PC-3 (cell line): ENCODE data around the gene CRADD.
"Not testable (repeated sequence)": the region's sequence is repeated elsewhere in the genome, so short reads cannot be mapped to it uniquely, and the experiment has no call there.

Experiments used
- CTCF ChIP-seq: fragments of 300-600 bp; sonication (generic); conservative IDR thresholded peaks from 2 replicates; pipeline ENCODE4 v1.5.1; 2017; ENCODE audit warnings: antibody characterized with exemption, low read depth, mild to moderate bottlenecking, low read length
- EZH2phosphoT487 ChIP-seq: fragments of 300-600 bp; sonication (generic); IDR thresholded peaks from 2 replicates; pipeline ENCODE4 v1.6.1; 2018; ENCODE audit warnings: mild to moderate bottlenecking, antibody characterized with exemption, low read length, borderline replicate concordance

DNA sequence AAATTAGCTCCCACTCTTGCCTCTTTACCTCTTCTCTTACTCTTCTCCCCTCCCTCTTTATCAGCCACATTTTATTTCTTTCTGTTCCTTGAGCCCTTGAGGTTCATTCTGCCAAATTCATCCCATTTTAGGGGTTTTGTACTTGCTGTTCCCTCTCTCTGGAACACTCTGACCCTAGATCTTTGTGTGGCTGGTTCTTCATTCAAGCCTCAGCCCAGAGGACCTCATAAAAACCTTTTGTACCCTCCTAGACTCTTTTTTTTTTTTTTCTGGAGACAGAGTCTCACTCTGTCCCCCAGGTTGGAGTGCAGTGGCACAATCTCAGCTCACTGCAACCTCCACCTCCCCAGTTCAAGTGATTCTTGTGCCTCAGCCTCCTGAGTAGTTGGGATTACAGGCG is 34.3 kb downstream of the CRADD start:
- TF ChIP-seq CTCF, EZH2phosphoT487: not testable (repeated sequence)
